GM19238 (cell line): Measurements from ENCODE around the gene MAP1B.

Experiments
- DNase-seq: peaks from one replicate; pipeline ENCODE4 v3.0.0; 2011; ENCODE audit warnings: low spot score; ENCODE audit not compliant: insufficient read length

Gene MAP1B

DNA sequence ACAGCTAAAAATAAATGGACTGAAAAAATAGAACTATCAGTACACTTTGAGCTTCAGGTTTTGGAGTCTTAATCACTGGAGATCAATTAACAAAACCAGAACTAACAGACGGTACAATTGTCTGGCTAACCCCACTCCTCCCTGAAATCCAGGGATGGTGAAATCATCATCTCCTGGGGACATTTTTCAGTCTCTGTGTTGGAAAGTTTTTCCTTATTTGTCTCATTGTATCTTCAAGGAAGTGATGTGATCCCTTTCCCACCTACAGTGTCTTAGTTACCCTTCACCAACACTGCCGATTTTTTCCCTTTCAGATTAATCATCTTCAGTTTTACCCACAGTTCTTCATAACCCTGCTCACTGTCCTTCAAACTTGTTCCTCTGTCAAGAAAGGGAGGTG is 81.9 kb downstream of the MAP1B start:
- DNase-seq: no peak

DNA sequence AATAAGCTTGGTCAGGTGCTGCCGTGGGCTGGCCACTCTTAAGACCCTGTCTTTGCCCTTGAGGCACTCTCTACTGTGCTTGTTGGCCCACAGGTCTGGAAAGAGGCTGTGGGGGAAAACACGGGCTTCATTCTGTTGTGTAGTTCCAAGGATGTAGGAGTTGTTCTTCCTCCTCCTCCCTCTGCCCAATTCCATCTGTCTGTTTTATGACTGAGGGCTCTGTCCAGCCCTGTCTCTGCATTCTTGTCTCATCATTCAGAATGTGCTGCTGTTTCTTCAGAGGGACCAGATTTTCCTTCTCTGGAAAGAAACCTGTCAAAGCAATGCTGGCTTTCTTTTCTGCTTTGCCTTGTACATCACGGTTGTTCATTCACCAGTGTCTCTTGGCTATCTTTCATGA is 84.1 kb downstream of the MAP1B start:
- DNase-seq: no peak

DNA sequence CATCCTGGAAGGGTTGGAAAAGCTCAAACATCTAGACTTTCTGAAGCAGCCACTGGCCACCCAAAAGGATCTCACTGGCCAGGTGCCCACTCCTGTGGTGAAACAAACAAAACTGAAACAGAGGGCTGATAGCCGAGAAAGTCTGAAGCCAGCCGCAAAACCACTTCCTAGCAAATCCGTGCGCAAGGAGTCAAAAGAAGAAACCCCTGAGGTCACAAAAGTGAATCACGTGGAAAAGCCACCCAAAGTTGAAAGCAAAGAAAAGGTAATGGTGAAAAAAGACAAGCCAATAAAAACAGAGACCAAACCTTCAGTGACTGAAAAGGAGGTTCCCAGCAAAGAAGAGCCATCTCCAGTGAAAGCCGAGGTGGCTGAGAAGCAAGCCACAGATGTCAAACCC is 87.6 kb downstream of the MAP1B start:
- peak; percentile 47 for DNase-seq

DNA sequence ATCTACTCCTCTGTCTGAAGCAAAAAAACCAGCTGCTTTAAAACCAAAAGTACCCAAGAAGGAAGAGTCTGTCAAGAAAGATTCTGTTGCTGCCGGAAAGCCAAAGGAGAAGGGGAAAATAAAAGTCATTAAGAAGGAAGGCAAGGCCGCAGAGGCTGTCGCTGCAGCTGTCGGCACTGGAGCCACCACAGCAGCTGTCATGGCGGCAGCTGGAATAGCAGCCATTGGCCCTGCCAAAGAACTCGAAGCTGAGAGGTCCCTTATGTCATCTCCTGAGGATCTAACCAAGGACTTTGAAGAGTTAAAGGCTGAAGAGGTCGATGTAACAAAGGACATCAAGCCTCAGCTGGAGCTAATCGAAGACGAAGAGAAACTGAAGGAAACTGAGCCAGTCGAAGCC is 88.3 kb downstream of the MAP1B start:
- DNase-seq: no peak

DNA sequence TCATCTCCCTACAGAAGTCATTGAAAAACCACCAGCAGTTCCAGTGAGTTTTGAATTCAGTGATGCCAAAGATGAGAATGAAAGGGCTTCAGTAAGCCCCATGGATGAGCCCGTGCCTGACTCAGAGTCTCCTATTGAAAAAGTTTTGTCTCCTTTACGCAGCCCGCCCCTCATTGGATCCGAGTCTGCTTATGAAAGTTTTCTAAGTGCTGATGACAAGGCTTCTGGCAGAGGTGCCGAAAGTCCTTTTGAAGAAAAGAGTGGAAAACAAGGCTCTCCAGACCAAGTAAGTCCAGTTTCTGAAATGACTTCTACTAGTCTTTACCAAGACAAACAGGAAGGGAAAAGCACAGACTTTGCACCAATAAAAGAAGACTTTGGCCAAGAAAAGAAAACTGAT is 90.1 kb downstream of the MAP1B start:
- no peak for DNase-seq

DNA sequence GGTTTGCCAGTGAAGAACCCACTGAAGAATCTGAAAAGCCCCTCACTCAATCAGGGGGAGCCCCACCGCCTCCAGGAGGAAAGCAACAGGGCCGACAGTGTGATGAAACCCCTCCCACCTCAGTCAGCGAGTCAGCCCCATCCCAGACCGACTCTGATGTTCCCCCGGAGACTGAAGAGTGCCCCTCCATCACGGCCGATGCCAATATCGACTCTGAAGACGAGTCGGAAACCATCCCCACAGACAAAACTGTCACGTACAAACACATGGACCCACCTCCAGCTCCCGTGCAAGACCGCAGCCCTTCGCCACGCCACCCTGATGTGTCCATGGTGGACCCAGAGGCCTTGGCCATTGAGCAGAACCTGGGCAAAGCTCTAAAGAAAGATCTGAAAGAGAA is 92.4 kb downstream of the MAP1B start:
- no peak for DNase-seq

DNA sequence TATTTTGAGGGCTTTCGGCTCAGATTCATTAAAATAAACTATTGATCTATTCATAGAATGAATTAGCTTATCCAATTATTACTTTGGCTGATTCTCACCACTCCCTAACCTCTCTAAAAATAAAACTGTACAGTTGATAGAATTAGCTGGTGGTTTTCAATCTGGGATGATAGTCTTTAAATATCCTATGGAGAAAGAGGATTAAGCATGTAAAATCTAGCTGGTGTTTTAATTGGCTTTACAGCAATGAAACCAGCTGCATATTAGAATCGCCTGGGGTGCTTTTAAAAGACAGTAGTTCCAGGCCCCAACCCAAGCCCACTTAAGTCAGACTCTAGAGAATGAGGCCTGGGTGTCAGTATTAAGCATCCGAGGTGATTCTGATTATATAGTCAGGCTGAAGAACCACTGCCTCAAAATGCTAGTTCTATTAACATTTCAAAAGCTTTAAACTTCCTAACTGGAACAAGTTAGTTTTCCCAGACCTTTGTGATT is 95.1 kb downstream of the MAP1B start:
- no peak for DNase-seq

DNA sequence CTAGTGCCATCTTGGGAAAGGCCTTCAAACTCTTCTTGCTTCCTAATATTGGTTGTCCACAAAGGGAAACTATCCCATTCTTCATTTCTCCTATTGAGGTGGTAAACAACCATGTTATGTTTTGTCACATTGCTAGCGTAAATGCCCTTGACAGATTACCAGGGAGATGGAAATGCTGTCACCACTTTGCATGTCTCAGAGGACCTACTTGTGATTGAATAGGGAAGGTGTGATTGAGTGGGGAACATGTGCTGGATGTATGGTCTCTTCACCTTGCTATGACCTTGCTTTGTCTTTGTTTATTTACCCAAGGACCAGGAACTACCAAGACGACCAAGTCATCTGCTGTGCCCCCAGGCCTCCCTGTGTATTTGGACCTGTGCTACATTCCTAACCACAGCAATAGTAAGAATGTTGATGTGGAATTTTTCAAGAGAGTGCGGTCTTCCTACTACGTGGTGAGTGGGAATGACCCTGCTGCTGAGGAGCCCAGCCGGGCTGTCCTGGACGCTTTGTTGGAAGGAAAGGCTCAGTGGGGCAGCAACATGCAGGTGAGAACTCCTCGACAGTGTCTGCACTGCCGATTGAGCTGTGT is 96.1 kb downstream of the MAP1B start:
- DNase-seq: no peak

DNA sequence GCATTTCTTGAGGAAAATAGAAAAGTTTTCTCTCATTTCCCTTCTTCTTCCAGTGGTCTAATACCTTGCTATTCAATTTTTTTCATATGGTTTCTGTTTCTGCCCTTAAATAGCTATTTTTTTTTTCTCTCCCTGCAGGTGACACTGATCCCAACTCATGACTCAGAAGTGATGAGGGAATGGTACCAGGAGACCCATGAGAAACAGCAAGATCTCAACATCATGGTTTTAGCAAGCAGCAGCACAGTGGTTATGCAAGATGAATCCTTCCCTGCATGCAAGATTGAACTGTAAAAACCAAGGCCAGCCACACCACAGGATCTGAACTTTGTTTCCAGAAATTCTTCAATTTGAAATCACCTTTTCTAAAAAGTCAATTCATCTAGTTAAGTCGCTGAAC is 97.7 kb downstream of the MAP1B start:
- no peak for DNase-seq

DNA sequence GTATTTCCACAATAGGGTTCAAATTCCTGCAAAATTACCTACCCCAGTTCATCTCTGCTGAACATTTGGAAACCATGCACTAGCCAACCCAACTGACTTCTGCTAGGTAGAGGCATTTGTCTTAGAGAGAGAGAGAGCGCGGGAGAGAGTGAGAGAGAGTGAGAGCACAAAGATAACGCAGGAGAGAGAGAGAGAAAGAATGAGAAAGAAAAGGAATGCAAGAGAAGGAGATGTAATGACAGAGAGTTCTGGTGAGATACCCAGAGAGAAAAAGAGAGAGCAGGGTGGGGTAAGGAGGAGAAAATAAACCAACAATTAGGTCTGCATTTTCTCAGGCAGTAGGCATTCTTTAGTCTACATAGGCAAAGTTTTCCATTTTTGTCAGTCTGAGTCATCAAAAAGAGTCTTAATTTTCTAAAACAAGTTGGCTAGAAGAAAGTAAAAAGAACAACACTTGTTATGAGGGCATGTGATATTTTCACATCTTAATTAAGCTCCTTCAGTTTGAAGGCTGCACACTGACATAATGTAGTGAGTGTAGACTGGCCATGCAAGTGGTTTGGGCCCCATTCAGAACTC is 98.2 kb downstream of the MAP1B start:
- no peak for DNase-seq

DNA sequence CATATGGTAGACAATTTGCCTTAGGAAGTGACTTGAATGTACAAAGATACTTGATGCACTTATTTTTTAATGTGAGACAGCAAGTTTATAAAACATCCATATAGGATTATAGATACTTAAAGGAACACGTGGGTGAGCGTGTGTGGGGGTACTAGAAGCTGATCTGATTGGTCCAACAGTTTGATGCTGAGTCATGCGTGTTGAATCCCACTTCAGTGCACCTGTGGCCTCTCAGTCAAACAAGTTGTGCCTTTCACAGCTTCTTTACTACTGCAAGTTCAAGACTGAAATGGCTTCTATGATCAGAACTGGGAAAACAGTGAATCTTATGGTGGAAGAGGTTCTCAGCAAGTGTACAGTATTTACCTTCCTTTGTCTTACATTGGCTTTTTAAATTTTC is 98.9 kb downstream of the MAP1B start:
- no peak for DNase-seq

DNA sequence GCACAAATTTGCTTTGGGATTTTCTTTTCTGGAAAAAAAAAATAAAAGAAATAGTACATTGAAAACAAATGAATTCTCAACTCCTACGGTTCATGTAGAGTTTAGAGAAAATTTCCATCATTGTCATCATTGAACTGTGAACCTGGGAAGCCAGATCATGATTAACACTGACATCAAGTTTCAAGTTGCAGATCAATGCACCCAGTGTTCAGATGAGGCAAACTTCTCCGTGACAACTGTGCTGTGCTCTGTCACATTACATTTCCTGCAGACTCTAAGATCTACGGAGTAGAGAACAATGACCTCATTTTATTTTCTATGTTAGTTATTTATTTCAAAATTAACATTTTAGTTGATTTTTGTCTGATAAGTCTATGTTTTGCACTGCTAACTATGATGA is 99.7 kb downstream of the MAP1B start:
- no peak for DNase-seq

DNA sequence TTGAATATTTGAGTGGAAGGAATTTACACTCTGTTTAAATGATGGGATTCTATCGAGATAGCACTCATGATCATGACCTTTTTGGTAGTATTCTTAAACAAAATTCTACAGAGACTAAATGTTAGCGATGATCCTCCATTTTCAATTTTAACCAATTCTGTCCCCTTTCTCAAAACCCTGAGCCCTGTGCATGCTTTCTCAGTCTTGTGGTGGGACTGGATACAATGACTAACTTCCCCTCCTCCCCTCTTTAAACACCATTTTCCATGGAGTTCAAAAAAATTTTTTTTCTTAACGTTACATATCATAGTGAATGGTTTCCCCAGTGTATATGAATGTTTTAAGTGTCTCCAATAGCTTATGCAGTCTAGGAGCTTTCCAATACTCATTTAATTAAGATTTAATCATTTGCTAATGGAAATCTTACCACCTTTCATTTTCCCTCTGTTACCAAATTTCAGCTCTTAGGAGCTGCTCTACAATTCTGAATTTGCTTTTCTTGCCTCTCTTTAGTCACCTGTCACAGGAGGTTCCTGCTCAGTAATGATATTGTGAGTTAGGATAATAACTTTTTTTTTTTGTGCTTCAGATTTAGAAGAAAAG is 101.2 kb downstream of the MAP1B start:
- no peak for DNase-seq

DNA sequence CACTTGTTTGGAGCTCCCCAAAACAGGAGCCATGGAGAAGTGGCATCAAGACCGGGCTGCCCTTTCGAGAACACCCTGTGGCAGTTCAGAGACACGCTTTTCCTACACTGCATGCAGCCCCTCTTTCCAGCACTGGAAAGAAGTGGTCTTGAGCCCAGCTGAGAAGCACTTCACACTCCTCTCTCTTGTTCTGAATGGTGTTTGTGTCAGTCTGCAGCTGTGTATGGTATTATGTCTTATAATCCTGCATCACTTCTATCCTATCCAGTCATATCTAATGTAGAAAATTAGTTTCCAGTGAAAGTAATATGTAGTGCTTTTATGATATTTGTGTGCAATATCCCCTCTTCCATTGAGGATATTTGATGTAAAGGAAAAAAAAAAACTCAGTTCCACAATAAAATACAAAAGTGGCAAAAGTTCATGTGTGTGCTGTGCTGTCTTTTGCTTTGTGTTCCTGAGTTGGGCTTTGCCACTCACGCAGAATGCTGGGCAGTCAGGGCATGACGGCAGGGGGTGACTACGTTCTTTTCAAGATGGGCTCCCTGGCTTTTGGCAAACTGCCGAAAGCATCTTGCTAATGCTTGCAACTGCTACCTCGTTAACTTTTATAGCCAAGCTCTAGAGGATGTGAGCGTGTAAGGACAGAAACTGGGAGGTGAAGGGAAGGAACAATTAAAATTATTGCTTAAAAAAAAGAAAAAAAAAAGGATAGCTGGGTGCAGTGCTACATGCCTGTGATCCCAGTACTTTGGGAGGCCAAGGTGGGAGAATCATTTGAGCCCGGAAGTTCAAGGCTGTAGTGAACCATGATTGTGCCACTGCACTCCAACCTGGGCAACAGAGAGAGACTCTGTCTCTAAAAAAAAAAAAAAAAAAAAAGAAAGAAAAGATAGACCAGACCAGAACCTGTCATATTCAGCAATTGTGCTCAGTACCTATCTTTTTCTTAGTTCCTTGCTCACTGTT is 102.2 kb downstream of the MAP1B start:
- DNase-seq: no peak

DNA sequence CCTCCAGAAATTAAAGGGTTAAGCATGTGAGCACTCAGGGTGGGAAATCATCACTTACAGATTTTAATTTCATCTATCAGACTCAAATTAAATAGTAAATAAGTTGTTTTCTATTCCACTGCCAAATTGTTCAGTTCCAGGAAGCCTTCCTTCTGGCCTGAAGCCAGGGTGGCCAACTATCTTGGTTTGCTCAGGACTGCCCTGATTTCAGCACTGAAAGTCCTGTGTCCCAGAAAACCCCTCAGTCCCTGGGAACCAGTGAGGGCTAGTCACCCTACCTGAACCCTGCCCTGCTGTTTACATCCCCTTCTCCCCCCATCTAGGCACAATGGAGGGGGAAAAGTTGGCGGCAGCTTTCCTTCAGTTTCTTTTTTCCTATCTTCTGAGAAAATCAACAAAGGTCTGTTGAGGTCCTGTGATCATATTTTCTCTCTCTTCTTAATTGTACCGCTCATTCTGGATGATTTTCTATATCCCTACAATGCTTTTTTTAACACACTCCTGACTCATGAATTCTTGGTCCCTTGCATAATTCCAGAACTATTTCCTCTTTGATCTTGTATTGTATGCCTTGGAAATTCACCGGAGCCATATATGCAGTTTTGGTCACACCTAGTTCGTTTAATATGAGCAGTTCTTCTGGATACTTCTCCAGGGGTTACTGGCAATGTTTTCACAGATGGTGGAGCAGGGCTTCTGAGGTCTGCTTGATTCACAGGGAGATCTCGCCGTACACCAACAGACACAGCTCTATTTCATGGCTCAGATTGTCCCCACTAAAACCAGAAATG is 103.8 kb downstream of the MAP1B start:
- no peak for DNase-seq

DNA sequence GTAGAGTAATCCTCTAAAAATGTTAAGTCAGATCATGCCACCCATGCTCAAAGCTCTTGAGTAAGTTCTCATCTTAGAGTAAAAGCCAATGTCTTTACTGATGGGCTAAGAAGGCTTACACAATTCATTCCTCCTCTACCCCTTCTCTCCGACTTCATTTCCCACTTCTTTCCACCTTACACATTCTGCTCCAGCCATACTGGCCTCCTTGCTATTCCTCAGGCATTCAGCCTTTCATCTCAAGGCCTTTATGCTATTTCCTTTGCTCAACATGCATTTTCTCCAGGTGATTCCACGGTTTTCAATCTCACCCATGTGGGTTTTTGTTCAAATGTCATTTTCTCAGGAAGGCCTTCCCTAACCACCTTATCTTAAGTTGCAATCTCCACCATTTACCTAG is 104.9 kb downstream of the MAP1B start:
- no peak for DNase-seq

DNA sequence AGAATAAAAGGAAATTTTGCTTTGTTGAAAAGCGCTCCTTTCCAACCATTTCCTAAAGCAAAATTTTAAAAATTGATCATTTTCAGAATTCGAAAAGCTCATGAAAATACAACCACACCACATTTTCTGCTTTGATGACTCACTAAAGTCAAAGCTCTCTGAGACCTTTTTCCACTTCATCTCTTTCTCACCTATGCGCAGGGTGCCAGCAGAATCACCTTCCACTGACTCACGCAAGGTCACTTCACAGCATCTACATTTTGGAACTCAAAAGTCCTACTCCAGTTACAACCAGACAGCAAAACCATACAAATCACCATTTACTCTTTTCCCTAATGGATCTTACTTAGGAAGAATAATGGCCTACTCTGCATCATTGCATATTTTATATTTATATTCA is 106.2 kb downstream of the MAP1B start:
- DNase-seq: no peak

DNA sequence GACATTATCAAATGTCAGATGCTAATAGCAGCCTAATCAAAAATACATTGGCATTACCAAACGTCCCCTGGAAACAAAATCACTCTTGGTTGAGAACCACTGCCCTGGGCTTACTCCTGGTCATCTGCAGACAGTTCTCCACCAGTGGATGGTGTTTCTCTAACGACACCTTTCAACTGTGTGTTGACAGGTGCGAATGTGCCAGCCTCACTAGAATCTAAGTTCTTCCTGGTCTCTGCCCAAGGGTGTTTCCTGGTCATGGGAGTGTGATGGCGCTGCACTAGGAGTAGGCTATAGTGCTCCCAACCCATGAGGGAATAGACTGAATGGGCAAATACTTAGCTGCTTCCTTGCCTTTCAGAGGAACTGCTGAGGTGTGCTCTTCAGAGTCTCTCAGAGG is 106.9 kb downstream of the MAP1B start:
- DNase-seq: no peak

DNA sequence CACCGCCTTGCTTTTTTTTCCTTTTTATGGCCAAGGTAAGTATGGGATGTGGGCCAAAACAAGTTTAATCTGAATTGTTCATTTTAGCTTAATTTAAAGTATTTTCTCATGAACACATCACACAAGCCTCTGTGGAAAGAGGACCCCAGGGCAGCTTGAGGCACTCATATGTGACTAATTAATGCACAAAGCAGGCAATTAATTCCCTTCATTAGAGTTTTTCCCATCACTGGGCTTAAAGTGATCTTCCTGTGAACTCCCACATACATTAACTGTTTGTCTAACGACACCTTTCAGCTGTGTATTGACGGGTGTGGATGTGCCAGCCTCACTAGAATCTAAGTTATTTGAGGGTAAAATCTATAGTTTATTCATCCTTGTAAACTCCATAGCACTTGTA is 109.5 kb downstream of the MAP1B start:
- no peak for DNase-seq

DNA sequence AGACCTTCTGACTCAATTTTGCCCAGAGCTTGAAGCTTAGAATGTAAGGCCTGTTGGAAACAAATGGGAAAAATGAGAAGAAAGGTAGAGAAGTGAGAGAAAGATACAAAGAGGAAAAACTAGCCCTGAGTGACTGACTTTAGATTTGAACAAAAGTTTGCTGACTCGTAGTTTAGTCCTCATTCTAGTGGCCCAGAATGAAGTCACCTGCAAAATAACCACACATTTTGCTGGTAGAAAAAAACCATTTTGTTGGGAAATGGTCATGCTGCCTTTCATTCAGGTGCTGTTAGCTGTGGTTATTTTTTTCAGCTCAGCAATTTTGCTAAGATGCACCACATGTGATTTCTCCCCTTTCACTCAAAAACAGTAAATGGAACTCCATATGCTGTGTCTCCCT is 113.8 kb downstream of the MAP1B start:
- DNase-seq: no peak

DNA sequence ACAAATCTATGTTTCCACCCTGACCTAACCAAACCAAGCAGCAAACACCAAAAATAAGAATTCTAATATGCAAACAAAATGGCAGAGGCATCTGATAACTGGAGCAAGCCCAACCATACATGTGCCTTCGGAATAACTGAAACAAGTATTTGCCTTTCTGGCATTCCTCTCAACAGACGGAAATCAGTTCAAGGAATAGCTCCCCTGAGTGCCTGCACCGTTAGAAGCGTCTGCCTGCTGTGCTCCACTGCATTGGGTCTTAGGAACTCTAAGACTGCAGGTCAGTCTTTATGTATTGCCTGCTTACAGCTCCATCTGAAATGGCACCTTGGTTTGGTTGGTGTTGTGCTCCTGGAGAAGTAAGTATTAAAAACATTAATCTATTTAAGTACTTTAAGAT is 114.3 kb downstream of the MAP1B start:
- DNase-seq: no peak
